Measurements from ENCODE around the gene ARF4.

GRCh38 chr3:57622362-57622761 is 25.2 kb upstream of the ARF4 start:
- no peak for TF ChIP-seq CTCF (conservative IDR thresholded peaks at IDR 0.05)
- no peak for TF ChIP-seq EZH2 (IDR thresholded peaks at IDR 0.05; ENCODE audit: low read depth)
